NCI-H2196 (cell line): ENCODE results near the gene MID1.

Source experiments
- DNase-seq: peaks from one replicate; lab custom pipeline; 2025; ENCODE audit not compliant: unreplicated experiment; lab: John Stamatoyannopoulos, UW

The MID1 gene

DNA sequence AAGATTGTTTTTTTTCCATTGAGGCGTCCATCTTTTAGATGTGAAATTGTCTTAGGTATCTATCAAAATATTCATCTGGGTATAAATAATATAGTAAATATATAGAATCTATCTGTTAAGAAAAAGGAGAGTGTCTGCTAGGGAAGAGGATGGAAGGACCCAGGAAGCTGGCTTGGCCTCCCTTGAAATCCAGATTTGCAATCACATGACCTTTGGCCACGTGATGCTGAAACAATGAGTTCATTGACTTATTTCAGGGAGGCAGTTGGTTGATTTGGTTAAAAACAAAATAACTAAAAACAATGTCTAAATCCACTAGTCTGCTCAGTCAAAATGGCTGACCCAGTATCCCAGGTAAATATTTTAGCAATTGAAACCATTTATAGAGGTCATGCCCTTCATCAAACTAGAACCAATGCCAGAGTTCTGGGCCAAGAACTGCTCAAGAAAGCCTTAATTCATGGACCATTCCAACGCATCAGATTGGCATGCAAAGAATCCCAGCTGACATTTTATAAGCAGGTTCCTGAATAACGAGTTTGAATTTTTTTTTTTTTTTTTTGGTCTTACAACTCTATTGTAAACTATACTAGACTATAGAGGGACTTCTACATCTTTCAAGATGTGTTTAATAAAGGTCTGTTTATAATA lies 172.7 kb downstream of the MID1 start:
- no peak for DNase-seq

DNA sequence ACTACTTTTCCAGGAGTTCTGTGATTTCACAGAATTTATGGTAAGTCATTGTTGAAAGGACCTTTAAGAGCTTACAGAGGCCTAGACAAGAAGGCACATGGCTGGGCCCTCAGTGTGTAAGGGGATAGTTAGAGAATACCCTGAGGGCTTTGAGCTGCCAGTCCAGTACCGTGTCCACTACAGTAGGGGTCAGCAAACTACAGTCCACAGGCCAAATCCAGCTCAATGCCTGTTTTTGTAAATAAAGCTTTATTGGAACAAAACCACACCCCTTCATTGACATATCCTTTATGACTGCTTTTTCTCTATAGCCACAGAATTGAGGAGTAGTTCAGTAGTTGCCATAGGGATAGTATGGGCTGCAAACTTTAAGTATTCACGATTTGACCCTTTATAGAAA lies 176.2 kb downstream of the MID1 start:
- no peak for DNase-seq

- DNase-seq: no peak
These were observed 178.9 kb downstream of the MID1 start for GRCh38 chrX:10441464-10441863.

DNA sequence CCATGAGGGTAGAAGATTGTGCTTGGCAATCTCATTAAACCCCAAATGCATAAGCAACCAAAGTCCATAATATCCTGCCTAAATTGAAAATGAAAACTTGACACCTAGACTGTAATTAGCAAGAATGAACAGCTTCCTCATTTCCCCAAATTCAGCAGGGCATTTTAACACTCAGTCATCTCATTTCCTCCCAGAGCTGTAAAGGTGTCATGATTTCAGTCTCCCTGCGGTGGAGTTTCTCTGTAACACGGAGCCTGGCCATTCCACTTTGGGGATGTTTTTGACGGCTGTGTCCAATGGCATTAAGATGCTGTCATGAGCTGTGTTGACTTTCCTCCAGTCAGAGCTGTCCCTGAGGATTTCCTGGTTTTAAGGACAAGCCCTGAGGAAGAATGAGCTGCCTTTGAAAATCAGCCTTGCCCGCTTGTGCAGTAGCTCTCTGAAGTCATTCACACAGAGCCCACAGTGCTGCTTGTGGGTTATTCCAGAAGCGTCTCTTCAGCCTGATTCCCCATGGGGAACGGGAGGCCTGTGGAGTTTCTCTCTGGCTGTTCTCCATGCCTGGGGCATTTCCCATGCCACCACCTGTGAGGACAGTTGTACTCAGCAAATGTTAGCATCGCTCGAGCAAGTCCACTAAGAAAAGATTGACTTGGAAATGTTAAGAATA lies 187.0 kb downstream of the MID1 start:
- no peak for DNase-seq

GRCh38 chrX:10429908-10430307 lies 190.5 kb downstream of the MID1 start:
- DNase-seq: no peak

- DNase-seq: no peak
These were observed 193.1 kb downstream of the MID1 start for GRCh38 chrX:10427249-10427648.

GRCh38 chrX:10423716-10424115 lies 196.7 kb downstream of the MID1 start:
- DNase-seq: no peak

DNA sequence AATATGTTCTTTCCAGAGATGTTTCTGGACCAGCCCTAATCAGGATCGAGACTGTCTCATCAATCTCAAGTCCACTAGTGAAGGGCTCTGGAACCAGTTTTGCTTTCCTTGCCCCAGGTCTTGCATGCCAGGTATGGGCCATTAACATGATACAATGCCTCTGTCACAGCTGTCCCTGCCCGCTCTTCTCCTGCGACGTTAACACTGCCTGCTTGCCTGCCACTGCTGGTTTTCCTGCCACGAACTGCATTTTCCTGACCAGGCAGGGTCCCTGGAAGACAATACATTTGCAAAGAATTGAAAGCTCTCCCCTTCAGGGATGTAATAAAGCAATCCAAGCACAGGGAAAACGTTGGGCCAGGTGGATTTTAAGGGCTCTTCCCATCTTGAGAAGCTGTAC lies 200.3 kb downstream of the MID1 start:
- no peak for DNase-seq

DNA sequence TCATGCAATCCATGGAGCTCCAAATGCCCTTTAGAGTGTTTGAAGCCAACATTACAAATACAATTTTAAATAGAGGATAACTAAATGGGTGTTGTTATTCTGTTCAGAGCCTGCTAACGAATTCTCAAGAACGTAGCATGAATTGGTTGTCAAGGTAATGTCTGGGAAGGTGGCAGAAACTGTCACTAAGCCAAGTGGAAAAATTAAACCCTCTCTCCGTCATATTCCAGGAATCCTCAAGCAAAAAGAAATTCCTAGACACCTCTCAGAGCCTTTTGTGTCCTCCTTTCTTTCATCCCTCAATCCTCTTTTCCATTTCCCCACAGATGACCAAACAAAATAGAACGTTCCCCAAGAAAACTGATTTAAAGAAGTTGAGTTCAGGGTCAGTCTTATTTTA lies 204.0 kb downstream of the MID1 start:
- no peak for DNase-seq

- DNase-seq: no peak
These were observed 204.9 kb downstream of the MID1 start for GRCh38 chrX:10415306-10416001.

DNA sequence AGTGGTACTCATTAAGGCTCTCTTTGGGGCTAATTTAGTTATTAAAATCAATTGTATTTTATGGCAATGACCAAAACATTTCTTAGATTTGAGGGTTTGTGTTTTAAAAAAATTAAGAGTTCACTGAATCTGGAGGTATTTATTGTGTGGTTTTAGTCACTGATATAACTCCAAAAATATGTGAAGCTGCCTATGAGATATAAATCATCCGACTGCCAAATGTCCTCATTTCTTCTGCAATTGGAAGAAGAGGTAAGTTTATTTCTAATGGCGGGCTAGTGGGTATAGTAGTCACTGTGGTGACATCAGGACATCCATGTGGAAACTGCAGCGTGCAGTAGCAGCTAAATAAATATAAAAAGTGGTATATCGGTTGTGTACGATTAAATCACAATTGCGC lies 205.5 kb downstream of the MID1 start:
- DNase-seq: no peak

DNA sequence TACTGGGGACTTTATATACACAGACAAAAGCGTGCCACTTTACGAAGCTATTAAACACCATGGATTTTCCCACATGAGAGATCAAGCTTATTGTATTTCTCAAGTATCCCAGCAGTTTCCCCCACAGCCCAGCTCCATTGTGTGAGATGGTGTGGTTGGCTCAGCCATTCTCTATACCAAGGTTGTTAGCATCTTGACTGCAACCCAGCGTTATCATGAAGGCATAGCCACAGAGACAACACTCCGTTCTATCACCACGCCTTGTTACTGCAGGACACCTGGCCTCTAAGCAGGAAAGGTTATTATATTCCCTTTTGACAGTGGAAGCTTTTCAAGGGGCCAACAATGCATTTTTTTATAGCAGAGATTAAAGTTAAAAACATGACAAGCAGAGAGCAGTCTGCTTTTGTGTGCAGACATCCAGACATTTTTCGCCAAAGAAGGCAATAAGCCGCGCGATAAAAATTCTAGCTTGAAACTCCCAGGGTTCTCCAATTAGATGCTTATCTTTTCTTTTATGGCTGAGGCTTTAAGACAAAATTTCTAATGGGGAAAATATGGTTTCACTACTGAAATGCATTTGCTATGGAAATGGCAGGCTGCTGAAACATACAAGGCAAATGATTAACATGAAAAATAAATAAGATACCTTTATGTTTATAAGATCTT lies 206.1 kb downstream of the MID1 start:
- no peak for DNase-seq

- DNase-seq: no peak
These were observed 215.9 kb downstream of the MID1 start for GRCh38 chrX:10404436-10404835.

DNA sequence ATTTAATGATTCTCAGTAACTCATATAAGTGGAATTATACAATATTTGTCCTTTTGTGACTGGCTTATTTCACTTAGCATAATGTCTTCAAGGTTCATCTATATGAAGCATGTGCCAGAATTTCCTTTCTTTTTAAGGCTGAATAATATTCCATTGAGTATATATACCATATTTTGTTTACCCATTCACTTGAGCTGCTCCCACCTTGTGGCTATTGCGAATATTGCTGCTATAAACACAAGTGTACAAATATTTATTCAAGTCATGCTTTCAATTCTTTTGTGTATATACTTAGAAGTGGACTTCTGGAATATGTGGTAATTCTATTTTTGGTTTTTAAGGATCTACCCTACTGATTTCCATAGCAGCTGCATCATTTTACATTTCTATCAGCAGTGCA lies 219.1 kb downstream of the MID1 start:
- DNase-seq: no peak

GRCh38 chrX:10399043-10399741 lies 221.2 kb downstream of the MID1 start:
- DNase-seq: no peak

- DNase-seq: no peak
These were observed 222.2 kb downstream of the MID1 start for GRCh38 chrX:10398215-10398614.

- no peak for DNase-seq
These were observed 223.0 kb downstream of the MID1 start for GRCh38 chrX:10397349-10397748.

DNA sequence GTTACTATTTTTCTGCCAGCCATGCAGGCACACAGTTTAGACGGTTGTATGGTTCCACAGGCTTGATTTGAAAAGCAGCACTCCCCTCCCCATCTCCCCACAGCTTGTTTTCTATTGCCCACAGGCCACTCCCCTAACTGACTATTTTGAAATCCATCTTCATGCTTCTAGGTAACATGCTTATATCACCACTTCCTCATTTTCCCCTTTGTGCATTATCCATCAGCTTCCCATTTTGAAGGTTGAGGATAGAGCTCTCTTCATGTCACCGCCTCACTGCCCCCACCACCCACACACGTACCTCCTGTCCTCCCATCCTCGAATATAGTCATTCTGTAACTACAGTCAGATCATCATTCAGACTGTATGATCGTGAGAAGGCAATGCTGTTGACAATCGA lies 224.7 kb downstream of the MID1 start:
- no peak for DNase-seq
